Left ventricle myocardium inferior (tissue), 1 donor: ENCODE data around the gene NXPH1. TPM values are rescaled to one million over a fixed set of nuclear protein-coding genes. Genes with fewer than 3 reads are reported as not detected.

Experiments used
- DNase-seq: peaks from one replicate; pipeline ENCODE4 v3.0.0-alpha.2; 2020
- H3K27ac ChIP-seq: fragments of 200-600 bp; replicated peaks from 2 replicates; pipeline ENCODE4 v1.8.0; 2021
- H3K27me3 ChIP-seq: fragments of 200-600 bp; 2 replicates; pipeline ENCODE4 v1.8.0; 2021; ENCODE audit warnings: low read depth
- H3K36me3 ChIP-seq: fragments of 200-600 bp; 2 replicates; pipeline ENCODE4 v1.8.0; 2021
- H3K4me1 ChIP-seq: fragments of 200-600 bp; 2 replicates; pipeline ENCODE4 v1.8.0; 2021
- H3K4me3 ChIP-seq: fragments of 200-600 bp; 2 replicates; pipeline ENCODE4 v1.8.0; 2021; ENCODE audit warnings: mild to moderate bottlenecking, moderate library complexity
- H3K9me3 ChIP-seq: fragments of 200-600 bp; replicated peaks from 2 replicates; pipeline ENCODE4 v1.8.0; 2021
- CTCF ChIP-seq: fragments of 200-600 bp; IDR thresholded peaks from 2 replicates; pipeline ENCODE4 v1.8.0; 2021; ENCODE audit warnings: antibody characterized with exemption, mild to moderate bottlenecking, borderline replicate concordance
- intact Hi-C: fragments of 100-400 bp; cut with micrococcal nuclease; formaldehyde crosslinking; loops from one replicate; pipeline ENCODE4 v1.11.0; 2022
- total RNA-seq: library from RNA; stranded (reverse); fragmentation: NEBNext Ultra II Directional; extraction: Animal tissue kit (Norgen Biotek cat#: 25700); gene quantifications from one replicate; pipeline ENCODE4 v1.2.1, GENCODE V29; 2021
- donor health status: DM: no; HTN: yes; CAD: no; lungs with severe emphysema.

Gene NXPH1
- total RNA-seq, 1 donor from 2014 or later, result not detected

- no peak overlapping the region for H3K27ac ChIP-seq
- no peak for DNase-seq
- H3K9me3 ChIP-seq, result no peaks in the 10 kb centered on the region
- no peak overlapping the region for H3K4me3 ChIP-seq
- intact Hi-C loops, result no loop called here
- H3K4me1 ChIP-seq, result no peaks in the 10 kb centered on the region
- TF ChIP-seq CTCF, result no peak
- no peaks in the 10 kb centered on the region for H3K36me3 ChIP-seq
- H3K27me3 ChIP-seq, result peaks cover 23% of the 10 kb centered on the region
Measured at GRCh38 chr7:8411103-8411502, 22.3 kb upstream of the NXPH1 start.

GRCh38 chr7:8413600-8413999 is 19.8 kb upstream of the NXPH1 start:
- H3K27me3 ChIP-seq, result peaks cover 5% of the 10 kb centered on the region
- no peak for TF ChIP-seq CTCF
- no peak overlapping the region for H3K4me3 ChIP-seq
- H3K36me3 ChIP-seq, result no peaks in the 10 kb centered on the region
- intact Hi-C loops, result no loop called here
- H3K27ac ChIP-seq, result no peak overlapping the region
- DNase-seq, result no peak
- no peaks in the 10 kb centered on the region for H3K4me1 ChIP-seq
- no peaks in the 10 kb centered on the region for H3K9me3 ChIP-seq

- no peaks in the 10 kb centered on the region for H3K36me3 ChIP-seq
- intact Hi-C loops, result no loop called here
- H3K4me3 ChIP-seq, result no peak overlapping the region
- H3K27ac ChIP-seq, result no peak overlapping the region
- peaks cover 32% of the 10 kb centered on the region for H3K27me3 ChIP-seq
- H3K4me1 ChIP-seq, result no peaks in the 10 kb centered on the region
- peak; percentile 79 for TF ChIP-seq CTCF
- DNase-seq, result no peak
- H3K9me3 ChIP-seq, result no peaks in the 10 kb centered on the region
Measured at GRCh38 chr7:8418629-8419245, 14.7 kb upstream of the NXPH1 start.

- intact Hi-C loops, result no loop called here
- H3K9me3 ChIP-seq, result no peaks in the 10 kb centered on the region
- no peak for DNase-seq
- no peak overlapping the region for H3K27ac ChIP-seq
- no peak for TF ChIP-seq CTCF
- no peak overlapping the region for H3K4me3 ChIP-seq
- peaks cover 63% of the 10 kb centered on the region for H3K27me3 ChIP-seq
- H3K4me1 ChIP-seq, result no peaks in the 10 kb centered on the region
- no peaks in the 10 kb centered on the region for H3K36me3 ChIP-seq
Measured at GRCh38 chr7:8422177-8422576, 11.2 kb upstream of the NXPH1 start.

- H3K9me3 ChIP-seq, result no peaks in the 10 kb centered on the region
- intact Hi-C loops, result no loop called here
Measured at GRCh38 chr7:8423057-8423456, 10.4 kb upstream of the NXPH1 start.

More at GRCh38 chr7:8423057-8423456, 10.4 kb upstream of the NXPH1 start:
- H3K36me3 ChIP-seq, result no peaks in the 10 kb centered on the region
- no peak overlapping the region for H3K27ac ChIP-seq
- no peak overlapping the region for H3K4me3 ChIP-seq
- DNase-seq, result no peak
- H3K4me1 ChIP-seq, result no peaks in the 10 kb centered on the region
- peaks cover 71% of the 10 kb centered on the region for H3K27me3 ChIP-seq
- TF ChIP-seq CTCF, result no peak
